HG03097 (cell line): ENCODE measurements around the gene KRT75.

Source experiments
- ATAC-seq: cut with Tn5 transposase; IDR thresholded peaks from one replicate; pipeline ENCODE4 v1.9.1; 2021; ENCODE audit not compliant: unreplicated experiment, low FRiP score

Gene KRT75

DNA sequence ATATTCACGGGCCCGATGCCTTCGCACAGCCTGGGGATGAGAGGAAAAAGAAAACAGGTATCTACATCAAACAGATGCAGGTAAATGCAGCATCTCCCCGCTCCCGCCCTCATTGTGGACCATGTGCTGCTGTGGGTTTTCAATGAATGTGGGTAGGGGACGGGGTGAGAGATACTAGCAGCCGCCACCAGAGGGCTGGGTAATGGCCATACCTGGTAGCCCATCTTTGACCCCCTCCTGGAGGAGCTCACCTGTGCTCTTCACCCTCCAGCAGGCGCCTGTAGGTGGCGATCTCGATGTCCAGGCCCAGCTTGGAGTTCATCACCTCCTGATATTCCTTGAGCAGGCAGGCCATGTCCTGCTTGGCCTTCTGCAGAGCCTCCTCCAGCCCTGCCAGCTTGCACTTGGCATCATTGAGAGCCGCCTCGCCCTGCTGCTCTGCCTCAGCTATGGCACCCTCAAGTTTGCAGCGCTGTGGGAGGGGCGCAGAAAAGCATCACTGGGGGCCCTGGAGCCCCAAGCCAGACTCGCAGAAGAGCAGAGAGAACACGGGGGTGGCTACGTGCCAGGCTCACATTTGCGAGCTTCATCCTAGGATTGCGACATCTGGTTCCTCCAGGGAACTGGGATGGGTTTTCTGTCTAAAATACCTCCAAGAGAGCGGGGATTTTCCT is 38.3 kb downstream of the KRT75 start:
- no peak for ATAC-seq

- ATAC-seq: no peak
Observed at GRCh38 chr12:52394836-52395405, 39.2 kb downstream of the KRT75 start.

GRCh38 chr12:52392465-52393007 is 41.6 kb downstream of the KRT75 start:
- ATAC-seq: no peak

DNA sequence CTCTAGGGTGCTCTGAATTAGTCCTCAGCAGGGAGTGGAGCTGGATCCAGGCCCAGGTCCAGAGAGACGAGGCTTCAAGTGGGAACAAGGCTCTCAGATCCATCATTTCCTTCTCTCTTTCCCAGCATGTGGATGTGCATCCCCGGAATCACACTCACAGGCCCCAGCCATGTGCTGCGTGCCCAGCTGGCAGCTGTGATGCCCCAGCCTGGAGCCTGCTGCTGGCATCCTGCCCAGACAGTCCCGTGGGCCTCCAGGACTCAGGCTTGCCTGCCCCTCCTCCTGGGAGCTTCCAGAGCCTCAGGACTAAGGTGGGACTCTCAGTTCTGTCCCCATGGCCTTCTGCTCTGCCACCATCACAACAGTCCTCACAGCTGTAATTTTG is 42.6 kb downstream of the KRT75 start:
- ATAC-seq: no peak

GRCh38 chr12:52390739-52391617 is 43.2 kb downstream of the KRT75 start:
- no peak for ATAC-seq

GRCh38 chr12:52389313-52390207 is 44.6 kb downstream of the KRT75 start:
- ATAC-seq: no peak

DNA sequence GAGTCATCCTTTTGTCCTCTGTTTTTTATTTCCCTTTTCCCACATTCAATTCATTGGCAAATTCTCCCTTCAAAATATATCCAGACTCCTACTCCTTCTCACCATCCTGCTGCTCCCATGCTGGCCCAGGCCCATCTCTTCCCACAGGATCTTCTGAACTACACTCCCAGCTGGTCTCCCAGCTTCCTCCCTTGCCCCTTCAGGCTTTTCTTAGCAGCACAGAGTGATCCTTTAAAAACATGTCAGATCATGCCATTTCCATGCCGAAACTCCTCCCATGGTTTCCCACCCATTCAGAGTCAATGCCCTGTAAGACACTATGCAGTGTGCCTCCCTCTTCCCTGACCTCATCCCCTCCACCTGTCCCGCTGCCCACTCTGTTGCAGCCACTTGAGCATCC is 46.3 kb downstream of the KRT75 start:
- no peak for ATAC-seq

DNA sequence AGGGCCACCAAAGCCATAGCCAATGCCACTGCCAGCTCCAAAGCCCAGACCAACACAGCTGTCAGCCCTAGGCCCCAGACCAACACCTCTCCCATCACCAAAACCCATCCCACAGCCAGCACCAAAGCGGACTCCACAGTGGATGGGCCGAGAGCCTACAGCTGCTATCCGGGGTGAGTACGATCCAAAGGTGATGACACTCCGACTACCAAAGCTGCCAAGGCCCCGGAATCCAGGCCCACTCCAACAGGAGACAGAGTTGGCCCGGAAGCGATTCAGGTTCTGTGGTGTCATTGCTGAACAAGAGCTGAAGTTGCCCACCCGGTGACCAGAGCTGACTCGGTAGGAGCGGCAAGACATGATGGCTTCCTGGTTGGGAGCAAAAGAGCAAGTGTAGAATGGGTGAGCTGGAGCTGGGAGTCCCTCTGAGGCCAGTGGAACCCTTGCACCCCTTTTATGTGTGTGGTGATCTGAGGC is 48.9 kb downstream of the KRT75 start, which contains the start of gene KRT84:
Gene KRT84, minus strand, starts transcription at position 427 of the 477 bp plus-strand sequence. Its CDS starts 67 bp downstream, at position 360.
- ATAC-seq: no peak

DNA sequence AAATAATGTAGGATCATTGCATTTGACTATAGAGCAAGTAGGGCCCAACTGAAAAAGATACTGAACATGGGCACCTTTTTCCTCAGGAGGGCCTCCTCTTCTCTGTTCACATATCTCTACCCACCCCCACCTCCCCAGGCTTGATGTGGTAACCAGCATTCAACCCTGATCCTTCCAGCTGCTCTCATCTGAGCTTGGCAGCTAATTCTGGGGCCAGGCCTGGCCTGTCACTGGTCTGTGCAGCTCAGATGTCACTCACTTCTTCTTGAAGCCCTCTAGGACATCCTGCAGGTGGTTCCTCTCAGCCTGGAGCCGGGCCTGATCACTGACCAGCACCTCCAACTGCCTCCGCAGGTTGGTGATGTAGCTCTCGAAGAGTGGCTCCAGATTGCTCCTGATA is 50.8 kb downstream of the KRT75 start:
- ATAC-seq: no peak

DNA sequence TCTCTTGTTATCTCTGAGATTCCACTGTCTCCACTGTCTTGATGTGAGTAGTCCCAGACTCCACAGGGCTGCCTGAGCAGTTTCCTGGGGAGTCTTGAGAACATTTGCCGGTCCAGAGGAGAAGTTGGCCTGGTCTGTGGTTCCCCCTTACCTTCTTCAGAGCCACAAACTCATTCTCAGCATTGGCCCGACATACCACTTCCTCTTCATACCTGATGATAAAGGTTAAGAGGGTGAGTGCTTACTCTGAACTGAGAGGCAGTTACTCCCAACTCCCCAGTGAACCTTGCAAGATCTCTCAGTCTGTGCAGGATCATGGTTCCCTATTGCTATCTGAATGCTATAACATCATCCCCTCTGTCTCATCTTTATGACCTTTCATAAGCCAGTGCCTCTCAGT is 51.3 kb downstream of the KRT75 start:
- ATAC-seq: no peak

GRCh38 chr12:52381206-52381605 is 53.0 kb downstream of the KRT75 start:
- ATAC-seq: no peak

DNA sequence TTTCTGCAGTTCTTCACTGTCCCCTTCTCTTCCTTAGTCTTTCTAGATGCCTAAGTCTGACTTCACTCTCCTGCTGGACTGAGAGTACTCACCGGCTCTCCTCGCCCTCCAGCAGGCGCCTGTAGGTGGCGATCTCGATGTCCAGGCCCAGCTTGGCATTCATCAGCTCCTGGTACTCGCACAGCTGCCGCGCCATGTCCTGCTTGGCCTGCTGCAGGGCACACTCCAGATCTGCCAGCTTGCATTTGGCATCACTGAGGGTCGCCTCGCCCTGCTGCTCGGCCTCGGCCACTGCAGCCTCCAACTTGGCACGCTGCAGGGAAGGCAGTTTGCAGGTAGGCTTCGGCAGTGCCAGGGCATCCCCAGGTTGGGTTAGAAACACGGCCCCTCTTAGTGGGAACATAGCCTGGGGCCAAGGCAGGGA is 53.9 kb downstream of the KRT75 start:
- no peak for ATAC-seq

GRCh38 chr12:52379536-52379935 is 54.6 kb downstream of the KRT75 start:
- no peak for ATAC-seq

GRCh38 chr12:52378091-52378490 is 56.1 kb downstream of the KRT75 start:
- ATAC-seq: no peak

GRCh38 chr12:52377266-52377665 is 56.9 kb downstream of the KRT75 start:
- ATAC-seq: no peak
